ENCODE data around the gene CCL13.

GRCh38 chr17:34383216-34383615 lies 26.9 kb downstream of the CCL13 start:
- no peak for TF ChIP-seq ZNF274 (IDR thresholded peaks at IDR 0.05; ENCODE audit: low read depth, low read length)
- TF ChIP-seq YY1 (IDR thresholded peaks at IDR 0.05; ENCODE audit: insufficient read depth, insufficient read length), result no peak
- no peak for TF ChIP-seq SUZ12 (IDR thresholded peaks at IDR 0.05; ENCODE audit: extremely low read depth, insufficient read depth, insufficient read length)

Data from NT2/D1 (cell line).